Anterior cingulate cortex (tissue), 58 donors: ENCODE measurements around the gene NLGN4Y.

Source experiments
- DNase-seq, 58 donors: peaks; one replicate each; lab custom pipeline; 2025; lab: John Stamatoyannopoulos, UW

The NLGN4Y gene

DNA sequence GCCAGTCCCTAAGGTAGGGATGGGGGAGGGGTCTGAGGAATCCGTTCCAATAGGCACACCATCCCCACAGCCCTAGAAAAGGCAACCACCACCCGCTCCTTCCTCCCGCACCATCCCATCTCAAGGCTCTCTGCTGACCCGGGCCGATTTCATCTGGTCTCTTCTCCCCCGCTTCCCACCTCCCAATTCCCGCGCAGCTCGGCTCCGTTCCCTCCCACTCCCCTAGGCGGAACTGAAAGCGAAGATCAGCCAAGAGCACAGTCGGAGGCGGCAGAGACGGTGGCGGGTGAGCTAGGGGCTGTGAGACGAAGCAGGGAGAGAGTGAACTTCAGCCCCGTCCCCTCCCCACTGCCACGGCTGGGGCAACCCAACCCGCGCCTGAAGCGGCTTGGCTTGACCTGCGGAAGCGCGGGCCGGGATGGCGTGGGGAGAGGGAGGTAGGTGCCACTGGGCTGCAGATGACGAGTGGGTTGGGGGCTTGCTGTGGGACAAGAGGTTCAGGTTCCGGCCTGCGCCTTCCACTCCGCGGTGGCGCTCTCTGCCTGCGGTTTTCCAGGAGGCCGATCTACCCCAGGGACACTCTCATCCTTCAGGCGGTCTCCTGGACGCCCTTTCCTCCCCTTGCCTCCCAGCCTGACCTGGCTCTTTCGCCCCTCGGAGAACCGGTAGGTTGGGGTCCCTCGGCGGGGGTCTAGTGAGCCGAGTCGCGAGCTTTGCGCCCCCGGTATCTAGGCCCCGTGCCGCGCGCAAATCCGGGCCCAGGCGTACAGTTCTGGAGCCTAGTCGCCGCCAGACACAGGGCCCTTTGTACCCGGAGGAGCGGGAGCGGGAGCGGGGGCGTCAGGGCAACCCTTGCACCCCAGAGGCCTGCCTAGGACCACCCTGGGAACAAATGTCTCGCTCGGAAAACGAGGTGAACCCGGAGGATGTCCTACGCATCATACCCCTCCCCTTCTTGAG lies at the start of gene NLGN4Y:
Gene NLGN4Y, plus strand, starts transcription at position 258 of the 960 bp plus-strand sequence. CDS start 97,591 bp downstream, outside the sequence.
- DNase-seq: peak in 32 of 58 donors; percentile 2 to 69 (median 32)

DNA sequence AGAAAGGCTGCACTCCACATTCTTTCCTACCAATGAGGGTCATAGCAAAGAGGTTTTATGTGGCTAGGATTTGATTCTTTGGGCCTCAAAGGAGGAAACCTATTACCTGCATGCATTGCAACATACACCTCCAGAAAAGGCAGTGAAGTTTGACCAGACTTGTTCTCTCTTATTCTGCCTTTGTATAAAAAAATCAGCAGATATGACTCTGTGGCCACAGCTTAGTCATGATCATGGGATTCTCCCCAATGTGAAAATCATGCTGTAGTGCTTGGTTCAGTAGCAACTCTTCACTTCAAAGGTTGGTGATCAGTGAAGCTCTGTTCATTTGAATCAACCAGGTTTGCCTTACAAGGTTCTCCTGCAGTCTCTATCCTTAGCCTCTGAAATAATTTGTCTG lies 38.4 kb upstream of the NLGN4Y start:
- no peak for DNase-seq

DNA sequence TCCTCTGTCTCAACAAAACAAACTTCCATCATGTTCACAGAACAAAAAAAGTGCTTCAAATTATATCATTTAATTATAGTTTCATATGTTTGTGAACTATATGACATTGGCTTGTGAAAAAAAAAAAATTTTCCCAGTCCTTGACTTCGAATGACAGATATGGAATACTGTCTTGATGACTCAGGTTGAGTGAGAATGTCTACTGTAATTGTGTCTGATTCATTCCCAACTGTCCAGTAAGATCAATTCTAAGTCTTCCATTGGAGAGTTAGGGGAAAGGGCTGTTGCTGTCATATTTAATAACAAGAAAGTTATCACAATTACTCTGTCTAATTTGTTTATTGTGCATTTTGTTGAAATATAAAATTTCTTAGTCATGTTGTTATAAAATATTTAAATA lies 34.1 kb upstream of the NLGN4Y start:
- no peak for DNase-seq

DNA sequence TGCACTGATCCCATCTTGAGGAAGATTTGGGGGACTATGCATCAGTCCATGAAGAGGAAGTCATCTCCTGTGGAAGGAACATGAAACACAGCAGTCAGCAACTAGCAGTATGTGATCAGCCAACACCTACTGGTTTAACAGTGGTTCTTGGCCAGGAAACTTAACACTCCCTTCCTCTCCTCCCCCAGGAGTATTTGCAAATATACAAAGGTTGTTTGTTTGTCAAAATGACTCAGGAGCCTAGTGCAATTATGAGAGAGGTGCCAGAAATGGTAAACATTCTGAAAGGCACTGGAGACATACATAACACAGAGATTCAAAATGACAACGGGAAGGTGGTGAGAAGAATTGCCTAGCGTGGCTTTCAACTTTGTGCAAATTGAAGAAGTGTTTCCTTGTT lies 26.3 kb upstream of the NLGN4Y start:
- no peak for DNase-seq

DNA sequence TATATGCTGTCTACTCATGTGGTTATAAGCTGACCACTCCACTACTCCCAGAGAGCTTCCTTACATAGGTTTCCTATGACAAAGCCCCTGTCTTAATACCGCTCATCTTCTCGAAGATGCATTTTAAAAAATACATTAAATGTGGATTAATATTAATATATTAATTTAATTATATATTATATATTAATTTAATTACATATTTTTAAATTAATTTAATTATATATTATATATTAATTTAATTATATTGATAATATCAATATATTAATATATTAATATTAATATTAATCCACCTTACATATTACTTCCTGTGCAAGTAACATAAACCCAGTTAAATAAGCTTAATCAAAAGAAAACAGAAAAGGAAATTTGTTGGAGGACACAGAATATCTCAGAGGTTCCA lies 19.7 kb upstream of the NLGN4Y start:
- DNase-seq: no peak

DNA sequence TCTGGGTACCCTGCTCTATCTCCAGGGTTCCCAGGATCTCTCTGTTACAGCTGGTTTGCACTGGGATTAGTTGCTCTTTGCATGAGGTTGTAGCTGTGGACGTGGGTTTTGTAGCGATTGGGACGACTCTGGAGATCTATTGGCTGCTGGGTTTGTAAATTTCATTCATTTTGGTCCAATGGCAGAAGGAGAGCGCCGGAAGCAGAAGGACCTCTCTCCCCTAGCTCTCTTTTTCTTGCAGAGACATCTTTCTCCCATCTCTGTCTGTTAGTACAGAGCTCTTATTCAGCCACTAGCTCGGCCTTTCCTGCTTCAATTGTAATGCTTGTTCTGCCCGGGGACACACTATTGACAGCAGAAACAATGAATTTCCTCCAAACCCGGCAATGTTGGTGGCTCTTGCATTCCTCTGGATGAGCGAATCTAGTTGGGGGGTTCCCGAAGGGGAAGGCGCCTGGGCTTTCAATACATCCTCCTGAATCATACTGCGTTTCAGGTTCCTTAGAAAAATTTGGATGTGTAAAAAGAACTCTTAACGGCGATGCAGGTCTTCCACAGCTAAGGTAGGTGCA lies 1.9 kb upstream of the NLGN4Y start:
- peak in 31 of 58 donors; percentile 0 to 53 (median 14) for DNase-seq

DNA sequence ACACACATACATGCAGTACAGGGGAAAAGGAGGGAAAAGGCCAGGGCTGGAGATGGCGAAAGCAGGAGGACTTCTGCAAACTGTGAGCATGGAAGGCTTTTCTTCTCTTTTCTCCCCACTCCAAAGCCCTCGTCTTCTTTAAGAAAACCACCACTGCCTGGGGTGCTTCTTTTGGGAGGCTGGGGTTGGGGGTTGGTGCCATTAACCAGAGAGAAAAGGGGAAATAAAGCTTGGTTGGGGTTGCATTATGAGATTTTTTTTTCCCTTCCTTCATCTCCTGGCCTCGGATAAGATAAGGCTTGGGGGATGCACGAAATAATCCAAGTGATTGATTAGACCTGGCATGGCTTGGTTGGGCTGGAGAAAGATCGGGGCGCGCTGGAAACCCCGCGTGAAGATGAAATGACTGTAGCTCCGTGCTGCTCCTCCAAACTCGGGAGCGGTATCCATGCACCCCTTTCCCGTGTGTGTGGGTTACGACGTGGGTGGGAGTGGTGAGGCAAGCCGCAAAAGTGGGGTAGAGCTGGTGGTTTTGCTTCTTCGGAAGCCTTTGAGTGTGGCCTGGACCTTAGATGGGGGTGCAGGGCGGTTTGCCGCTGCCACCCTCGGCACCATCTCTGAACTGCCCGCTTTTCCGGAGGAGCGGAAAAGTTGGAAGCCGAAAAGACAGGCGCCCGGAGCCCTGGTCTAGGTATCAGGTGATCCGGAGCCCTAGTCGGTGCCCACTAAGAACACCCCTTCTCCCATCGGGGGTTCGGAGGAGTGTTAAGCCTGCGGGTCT lies 648 bp upstream of the NLGN4Y start:
- DNase-seq: peak in 26 of 58 donors; percentile 0 to 51 (median 16)

DNA sequence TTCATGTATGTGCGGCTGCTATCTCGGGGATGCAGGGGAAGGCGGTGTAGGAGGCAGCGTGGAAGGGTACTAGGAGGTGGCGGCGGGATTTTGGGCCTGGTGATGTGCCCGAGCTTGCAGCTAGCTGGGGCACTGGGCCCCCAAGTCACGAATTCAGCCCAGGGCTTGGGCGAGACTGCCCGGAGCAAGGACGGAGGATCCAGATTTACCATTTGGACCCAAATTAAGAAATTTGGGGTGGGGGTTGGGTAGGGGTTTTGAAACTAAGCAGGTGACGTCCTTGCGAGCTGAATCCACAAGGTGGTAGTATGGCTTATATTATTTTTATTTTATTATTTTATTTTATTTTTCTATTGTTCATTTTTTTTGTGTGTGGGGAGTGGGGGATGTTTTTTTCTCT lies 986 bp downstream of the NLGN4Y start:
- DNase-seq: peak in 23 of 58 donors; percentile 0 to 28 (median 5)

DNA sequence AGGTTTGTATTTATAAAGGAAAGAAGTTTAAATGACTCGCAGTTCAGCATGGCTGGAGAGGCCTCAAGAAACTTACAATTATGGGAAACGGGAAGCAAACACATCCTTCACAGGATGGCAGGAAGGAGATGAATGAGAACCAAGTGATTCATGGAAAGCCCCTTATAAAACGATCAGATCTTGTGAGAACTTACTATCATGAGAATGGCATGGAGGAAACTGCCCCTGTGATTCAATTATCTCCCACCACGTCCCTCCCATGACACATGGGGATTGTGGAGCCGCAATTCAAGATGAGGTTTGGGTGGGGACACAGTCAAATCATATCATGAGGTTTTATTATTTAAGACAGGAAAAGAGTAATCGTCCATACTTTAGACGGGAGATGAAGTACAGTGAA lies 4.0 kb downstream of the NLGN4Y start:
- DNase-seq: no peak

DNA sequence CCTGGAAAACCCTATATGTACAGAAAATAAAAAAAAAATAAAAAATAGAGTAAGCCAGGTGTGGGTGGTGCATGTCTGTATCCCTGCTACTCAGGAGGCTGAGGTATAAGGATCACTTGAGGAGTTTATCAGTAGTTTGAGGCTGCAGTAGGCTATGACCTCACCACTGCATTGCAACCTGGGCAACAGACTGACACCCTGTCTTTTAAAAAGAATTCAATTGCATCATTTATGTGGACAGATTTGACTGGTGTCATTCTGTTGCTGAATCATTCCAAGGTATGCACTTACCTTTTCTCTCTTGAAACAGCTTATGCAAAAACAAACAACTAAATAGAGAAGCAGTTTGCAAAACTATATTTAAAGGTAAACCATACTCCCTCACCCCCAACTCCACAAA lies 12.4 kb downstream of the NLGN4Y start:
- no peak for DNase-seq

DNA sequence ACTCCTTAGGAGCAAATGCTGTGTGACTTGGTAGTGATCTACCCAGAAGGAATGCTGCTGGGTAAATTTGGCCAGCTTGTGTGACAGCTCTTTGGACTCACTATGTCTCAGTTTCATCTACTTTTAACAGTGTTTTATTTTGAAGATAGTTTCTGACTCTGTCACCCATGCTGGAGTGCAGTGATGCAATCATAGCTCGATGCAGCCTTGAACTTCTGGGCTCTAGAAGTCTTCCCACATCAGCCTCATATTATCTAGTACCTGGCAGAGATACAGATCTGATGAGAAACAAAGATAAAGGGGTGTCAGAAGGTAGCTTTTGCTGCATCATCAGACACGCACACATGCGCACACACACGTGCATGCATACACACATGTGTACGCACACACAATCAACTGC lies 19.2 kb downstream of the NLGN4Y start:
- no peak for DNase-seq

DNA sequence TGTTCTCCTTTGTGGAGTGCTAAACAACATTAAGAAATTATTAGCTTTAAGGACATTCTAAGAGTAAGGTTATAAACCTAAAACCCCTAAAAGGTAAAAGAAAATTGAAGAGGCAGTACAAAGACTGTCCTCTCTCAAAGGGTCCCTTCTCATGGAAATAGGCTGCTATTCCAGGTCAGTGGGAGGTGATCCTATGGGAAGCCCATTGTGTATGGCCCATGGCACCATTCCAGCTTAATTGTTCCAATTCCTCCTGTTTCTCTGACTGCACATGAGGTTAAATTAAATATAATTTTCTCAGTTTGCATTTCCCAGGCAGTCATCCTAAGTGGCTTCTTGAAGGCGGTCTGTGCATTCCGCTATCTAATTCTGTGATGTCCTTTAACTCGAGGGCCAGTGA lies 57.0 kb downstream of the NLGN4Y start:
- DNase-seq: no peak

DNA sequence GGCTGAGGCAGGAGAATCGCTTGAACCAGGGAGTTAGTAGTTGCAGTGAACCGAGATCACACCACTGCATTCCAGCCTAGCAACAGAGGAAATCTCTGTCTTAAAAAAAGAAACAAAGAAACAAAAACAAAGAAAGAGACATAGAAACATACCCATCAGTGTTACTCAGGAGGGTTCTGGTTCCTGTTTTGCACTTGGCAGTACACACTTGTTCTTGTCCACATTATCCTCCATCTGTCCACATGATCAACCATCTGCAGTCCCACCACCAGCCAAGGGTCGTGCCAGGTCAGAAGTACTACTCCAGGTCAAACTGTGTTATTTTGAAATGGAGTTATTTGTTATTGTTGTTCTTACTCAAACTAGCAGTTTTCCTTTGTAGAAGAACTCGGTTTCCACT lies 62.4 kb downstream of the NLGN4Y start:
- peak in 1 of 58 donors; percentile 0 for DNase-seq

DNA sequence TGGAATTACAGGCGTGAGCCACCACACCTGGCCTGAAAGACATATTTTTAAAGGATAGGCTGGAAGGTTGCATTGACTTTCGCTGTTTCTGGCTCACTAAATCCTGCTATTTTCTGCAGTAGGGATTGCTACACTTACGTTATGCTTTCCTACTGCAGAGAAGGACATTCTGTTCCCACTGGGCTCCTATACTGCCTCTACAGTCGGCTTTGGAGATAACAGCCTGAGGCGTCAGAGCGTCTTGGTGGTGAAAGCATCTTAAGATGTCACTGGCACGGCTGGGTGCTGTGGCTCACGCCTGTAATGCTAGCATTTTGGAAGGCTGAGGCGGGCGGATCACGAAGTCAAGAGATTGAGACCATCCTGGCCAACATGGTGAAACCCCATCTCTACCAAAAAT lies 77.0 kb downstream of the NLGN4Y start:
- no peak for DNase-seq

DNA sequence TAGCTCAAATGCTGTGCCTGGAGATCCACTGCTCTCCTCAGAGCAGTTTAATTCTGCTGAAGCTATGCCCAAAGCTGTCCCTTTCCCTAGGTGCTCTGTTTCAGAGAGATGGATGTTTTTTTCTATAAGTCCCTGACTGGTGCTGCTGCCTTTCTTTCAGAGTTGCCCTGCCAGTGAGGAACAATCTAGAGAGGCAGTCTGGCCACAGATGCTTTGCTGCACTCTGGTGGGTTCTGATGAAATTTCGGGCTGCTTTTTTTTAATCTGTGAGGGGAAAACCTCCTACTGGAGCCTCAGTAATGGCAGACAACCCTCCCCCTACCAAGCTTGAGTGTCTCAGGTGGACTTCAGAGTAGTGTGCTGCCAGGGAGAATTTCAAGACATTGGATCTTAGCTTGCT lies 93.3 kb downstream of the NLGN4Y start:
- DNase-seq: no peak

DNA sequence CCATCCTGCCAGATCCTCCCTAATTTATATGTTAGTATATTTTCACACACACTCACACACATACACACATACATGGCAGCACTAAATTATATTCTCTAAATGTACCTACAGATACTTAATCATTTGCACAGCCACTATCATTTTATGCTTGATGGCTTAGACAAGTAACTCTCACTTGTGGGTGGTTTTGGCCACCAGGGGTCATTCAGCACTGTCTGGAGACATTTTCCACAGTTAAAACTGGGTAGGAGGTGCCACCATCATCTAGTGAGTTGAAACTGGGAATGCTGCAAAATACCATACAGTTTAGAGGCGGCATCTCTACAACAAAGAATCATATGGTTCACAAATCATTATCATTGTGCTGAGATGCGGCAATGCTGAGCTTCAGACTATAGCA lies 94.2 kb downstream of the NLGN4Y start:
- DNase-seq: no peak

DNA sequence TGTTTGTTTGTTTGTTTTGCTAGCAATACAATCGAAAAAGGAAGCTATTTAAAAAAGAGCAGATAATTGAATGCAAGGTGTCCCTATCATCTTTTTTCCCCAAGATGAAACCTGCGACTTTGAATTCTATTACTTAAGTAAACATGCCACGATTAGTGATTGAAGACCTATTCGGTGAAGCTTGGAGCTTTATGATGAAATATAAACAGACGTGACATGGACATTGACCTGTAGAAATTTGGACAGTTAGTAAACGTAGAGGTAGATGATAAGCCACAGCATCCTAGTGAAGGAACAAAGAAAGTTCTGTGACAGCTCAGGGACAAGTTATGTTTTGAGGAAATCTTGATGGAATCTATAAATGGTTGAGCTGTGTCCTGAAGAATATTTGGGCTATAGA lies 103.9 kb downstream of the NLGN4Y start:
- no peak for DNase-seq

DNA sequence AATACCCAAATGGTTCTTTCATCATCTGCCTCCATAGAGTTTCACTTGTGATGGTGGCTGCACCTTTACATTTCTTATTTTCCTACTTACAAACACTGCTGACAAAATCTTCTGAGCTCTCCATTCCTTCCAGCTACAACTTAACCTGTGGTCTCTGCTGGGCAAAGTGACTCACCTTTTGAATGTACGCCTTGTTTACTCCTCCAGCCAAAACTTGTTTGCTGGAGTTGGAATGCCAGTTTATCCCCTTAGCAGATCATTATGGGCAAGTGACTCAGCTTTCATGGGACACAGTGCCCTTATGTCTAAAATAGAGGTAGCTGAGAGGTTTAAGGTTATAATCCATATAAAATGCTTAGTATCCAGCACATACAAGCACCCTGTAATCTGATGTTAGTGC lies 107.3 kb downstream of the NLGN4Y start:
- no peak for DNase-seq

DNA sequence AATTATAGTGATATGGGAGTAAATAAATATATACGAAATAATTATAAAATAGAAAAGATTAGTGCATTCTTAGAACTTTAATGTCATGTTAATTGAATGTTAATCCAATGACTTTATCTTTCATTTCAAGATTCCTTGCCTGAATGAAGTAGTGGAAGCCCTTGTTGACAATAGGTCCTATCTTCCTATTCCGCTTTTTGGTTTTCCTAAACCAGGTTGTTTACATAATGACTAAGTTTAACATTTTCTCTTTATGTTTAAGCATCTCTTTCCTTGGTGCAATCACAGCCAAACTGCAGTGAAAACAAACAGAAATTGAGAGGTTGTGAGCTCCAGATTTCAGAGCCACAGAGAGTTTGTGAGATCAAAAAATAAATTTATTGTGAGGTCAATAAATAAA lies 109.4 kb downstream of the NLGN4Y start:
- DNase-seq: no peak

DNA sequence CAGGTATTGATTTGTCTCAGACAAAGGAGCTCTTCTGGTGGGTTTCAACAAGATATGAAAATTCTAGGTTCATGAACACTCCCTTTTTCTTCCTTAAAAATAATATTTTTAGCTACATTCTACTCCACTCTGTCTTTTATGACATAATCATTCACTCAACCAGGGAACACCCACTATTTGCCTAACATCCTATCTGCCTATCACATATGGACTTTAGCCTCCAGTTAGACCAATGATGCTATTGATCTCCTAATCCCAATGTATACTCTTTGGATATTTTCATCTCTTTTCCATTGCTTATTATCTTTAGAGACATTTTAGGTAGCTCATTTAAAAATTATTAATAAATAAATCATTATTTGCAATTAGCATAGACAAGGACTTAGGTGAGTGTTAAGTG lies 110.6 kb downstream of the NLGN4Y start:
- DNase-seq: no peak

DNA sequence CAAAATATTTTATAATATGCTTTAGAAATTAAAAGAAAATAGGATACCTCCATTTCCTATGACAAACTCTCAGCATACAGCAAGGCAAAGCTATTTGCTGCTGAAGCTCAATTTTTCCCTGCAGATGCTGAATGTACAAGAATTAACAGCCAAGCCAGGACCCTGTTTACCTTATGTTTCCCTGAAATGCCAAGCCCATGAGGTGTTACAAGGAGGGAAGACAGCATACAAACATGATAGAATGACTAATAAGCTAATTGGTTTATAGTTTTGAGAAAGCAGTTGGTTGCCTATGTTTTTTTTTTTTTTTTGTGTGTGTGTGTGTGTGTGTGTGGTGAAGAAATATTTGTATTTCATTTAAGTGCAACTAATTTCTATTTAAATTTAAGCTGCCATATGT lies 113.2 kb downstream of the NLGN4Y start:
- DNase-seq: no peak
